ENCODE data around the gene PTPRS.
A peak's percentile ranks its signal among the peaks of the same experiment; 100 is the strongest.
"Not testable (repeated sequence)": the region's sequence is repeated elsewhere in the genome, so short reads cannot be mapped to it uniquely, and the experiment has no call there.

Gene PTPRS

GRCh38 chr19:5340637-5341447 lies at the start of gene PTPRS:
Gene PTPRS, minus strand, starts transcription at chr19:5340812. Its CDS starts 54,672 bp downstream, at chr19:5286140.
- peak; percentile 90 for DNase-seq (ENCODE audit: low read depth)

GRCh38 chr19:5389353-5389752 lies 48.7 kb upstream of the PTPRS start:
- DNase-seq (ENCODE audit: low read depth), result no peak

- DNase-seq (ENCODE audit: low read depth), result no peak
Measured at GRCh38 chr19:5387472-5387871, 46.9 kb upstream of the PTPRS start.

GRCh38 chr19:5386841-5387240 lies 46.2 kb upstream of the PTPRS start:
- DNase-seq (ENCODE audit: low read depth), result no peak

GRCh38 chr19:5381197-5381596 lies 40.6 kb upstream of the PTPRS start:
- DNase-seq (ENCODE audit: low read depth), result not testable (repeated sequence)

- no peak for DNase-seq (ENCODE audit: low read depth)
Measured at GRCh38 chr19:5380215-5380919, 39.8 kb upstream of the PTPRS start.

GRCh38 chr19:5376928-5377327 lies 36.3 kb upstream of the PTPRS start:
- DNase-seq (ENCODE audit: low read depth), result no peak

GRCh38 chr19:5372572-5373200 lies 32.1 kb upstream of the PTPRS start:
- no peak for DNase-seq (ENCODE audit: low read depth)

GRCh38 chr19:5369962-5370367 lies 29.4 kb upstream of the PTPRS start:
- peak; percentile 50 for DNase-seq (ENCODE audit: low read depth)

- DNase-seq (ENCODE audit: low read depth), result no peak
Measured at GRCh38 chr19:5369304-5369703, 28.7 kb upstream of the PTPRS start.

- DNase-seq (ENCODE audit: low read depth), result no peak
Measured at GRCh38 chr19:5367530-5368133, 27.0 kb upstream of the PTPRS start.

GRCh38 chr19:5365905-5366304 lies 25.3 kb upstream of the PTPRS start:
- no peak for DNase-seq (ENCODE audit: low read depth)

- no peak for DNase-seq (ENCODE audit: low read depth)
Measured at GRCh38 chr19:5364674-5365073, 24.1 kb upstream of the PTPRS start.

- not testable (repeated sequence) for DNase-seq (ENCODE audit: low read depth)
Measured at GRCh38 chr19:5361839-5362238, 21.2 kb upstream of the PTPRS start.

- no peak for DNase-seq (ENCODE audit: low read depth)
Measured at GRCh38 chr19:5361407-5361806, 20.8 kb upstream of the PTPRS start.

- peak; percentile 42 for DNase-seq (ENCODE audit: low read depth)
Measured at GRCh38 chr19:5360003-5360780, 19.6 kb upstream of the PTPRS start.

GRCh38 chr19:5358173-5358800 lies 17.7 kb upstream of the PTPRS start:
- peak; percentile 42 for DNase-seq (ENCODE audit: low read depth)

GRCh38 chr19:5357584-5357983 lies 17.0 kb upstream of the PTPRS start:
- no peak for DNase-seq (ENCODE audit: low read depth)

- DNase-seq (ENCODE audit: low read depth), result no peak
Measured at GRCh38 chr19:5356918-5357317, 16.3 kb upstream of the PTPRS start.

- no peak for DNase-seq (ENCODE audit: low read depth)
Measured at GRCh38 chr19:5356428-5356827, 15.8 kb upstream of the PTPRS start.

GRCh38 chr19:5355693-5356092 lies 15.1 kb upstream of the PTPRS start:
- no peak for DNase-seq (ENCODE audit: low read depth)
